GM19468 (cell line): ENCODE measurements around the gene SLC5A3.

Experiments
- ATAC-seq: cut with Tn5 transposase; IDR thresholded peaks from one replicate; pipeline ENCODE4 v1.9.1; 2021; ENCODE audit warnings: mild to moderate bottlenecking, moderate library complexity, moderate number of reproducible peaks; ENCODE audit not compliant: unreplicated experiment; ENCODE audit errors: extremely low read depth

The SLC5A3 gene

DNA sequence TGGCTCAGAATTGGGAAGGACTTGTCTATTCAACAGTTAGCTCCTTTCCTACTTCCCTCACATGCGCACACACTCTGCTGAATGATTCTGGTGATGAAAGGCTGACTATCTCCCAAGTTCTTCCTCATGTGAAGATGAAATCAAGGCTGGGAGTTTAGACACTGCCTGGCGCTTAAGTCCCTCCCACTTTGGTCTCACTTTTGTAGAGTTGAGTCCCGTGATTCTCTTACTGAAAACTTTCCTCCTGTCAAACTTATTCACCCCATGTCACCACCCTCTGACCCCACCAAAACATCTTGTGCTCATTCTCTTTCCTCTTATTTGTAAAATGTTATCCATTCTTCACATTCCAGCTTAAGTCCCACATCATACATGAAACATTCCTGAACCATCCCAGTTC is 8.4 kb upstream of the SLC5A3 start:
- ATAC-seq = no peak

DNA sequence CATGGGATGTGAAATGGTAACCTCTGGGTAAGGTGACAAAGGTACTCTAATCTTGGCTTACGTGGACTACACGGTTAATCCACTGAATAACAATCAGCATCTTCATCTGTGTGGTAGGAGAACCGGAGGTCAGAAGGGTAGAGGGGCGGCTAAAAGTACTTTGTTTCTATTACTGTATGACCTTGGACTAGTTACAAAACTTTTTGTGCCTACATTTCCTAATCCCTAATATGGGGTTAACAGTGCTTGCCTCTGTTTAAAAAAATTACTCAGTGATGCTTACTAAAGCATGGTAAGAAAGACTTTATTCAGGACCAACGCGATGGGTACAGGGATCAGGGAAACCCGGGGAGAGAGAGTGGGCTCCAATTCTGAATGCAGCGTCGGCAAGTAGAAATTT is 1.7 kb upstream of the SLC5A3 start:
- no peak for ATAC-seq

GRCh38 chr21:34072145-34073031 is 990 bp upstream of the SLC5A3 start:
- no peak for ATAC-seq

DNA sequence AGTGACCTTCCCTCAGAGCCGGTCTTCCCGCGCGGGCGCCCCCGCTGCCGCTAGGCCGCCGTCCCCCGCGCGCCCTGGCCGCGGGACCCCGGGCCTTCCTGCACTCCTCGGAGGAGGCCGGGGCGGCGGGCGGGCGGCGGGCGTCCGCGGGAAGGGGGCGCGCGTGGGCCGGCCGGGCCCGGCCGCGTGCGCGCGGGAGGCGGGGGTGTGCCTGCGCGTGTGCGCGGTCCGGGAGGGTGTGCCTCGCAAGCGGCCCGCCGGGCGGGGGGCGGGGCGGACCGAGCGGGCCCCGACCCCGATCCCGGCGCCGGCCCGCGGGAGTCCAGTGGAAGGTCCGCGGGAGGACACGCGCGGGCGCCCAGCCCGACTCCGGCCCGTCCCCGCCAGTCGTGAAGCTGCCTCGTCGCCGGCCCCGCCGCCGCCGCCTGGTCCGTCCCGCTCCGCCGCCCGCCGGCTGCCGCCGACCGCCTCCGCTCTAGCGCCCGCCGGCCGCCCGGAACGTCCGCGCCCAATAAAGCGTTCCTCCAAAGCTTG is 438 bp downstream of the SLC5A3 start:
- peak; percentile 11 for ATAC-seq

DNA sequence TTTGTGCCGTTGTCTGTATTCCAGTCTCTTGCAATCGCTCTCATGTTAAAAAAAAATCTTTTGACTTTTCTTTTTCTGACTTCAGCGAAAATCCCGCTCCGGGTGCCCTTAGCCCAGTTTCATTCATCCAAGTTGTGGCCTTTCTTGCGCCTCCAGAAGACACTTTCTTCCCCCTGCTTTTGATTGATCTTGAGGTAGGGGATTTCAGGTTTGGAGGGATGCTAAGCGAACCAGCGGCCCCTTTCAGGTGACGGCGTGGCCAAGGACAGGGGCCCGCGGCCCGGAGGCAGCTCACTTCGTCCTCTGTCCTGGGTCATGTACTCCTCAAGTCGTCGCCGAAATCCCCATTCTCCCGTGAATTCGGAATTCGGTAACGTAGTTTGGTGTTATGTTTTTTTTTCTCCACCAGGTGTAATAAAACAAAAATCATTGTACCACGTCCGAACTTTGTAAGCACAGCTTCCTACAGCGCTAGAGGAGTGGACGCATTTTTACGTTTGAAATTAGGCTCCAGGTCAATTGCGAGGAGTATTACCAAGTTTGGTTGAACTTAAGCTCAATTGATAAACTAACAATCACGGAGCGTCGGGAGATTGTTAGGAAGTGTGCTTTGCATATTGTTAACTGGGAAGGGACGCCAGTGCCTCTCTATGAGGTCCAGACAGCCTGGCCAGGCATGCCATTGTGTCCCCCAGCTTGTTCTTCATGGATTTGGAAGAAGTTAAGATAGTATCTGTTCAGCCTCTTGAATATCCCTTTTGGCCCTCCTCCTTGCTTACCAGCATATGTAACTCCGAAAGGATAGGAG is 1.1 kb downstream of the SLC5A3 start:
- ATAC-seq = no peak

GRCh38 chr21:34075091-34075425 is 1.7 kb downstream of the SLC5A3 start:
- ATAC-seq = no peak

GRCh38 chr21:34075760-34076660 is 2.6 kb downstream of the SLC5A3 start:
- no peak for ATAC-seq

DNA sequence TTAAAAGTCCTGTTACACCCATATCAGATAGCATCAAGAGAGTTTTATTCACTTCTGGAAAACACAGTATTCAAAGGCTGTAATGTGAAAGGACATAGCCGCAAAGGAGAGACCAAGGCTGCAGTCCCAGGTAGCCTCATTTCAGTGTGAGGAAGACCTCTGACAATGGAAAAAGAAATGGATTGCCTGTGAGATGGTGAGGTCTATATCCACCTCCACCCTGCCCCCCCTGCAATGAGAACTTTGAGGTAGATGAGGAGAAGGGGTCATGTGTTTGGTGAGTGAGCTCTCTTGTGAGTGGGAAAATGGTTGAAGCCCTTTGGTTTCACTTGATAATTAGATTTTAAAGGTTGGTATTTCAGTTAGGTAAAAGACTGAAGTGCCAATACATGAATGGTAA is 3.5 kb downstream of the SLC5A3 start:
- no peak for ATAC-seq

DNA sequence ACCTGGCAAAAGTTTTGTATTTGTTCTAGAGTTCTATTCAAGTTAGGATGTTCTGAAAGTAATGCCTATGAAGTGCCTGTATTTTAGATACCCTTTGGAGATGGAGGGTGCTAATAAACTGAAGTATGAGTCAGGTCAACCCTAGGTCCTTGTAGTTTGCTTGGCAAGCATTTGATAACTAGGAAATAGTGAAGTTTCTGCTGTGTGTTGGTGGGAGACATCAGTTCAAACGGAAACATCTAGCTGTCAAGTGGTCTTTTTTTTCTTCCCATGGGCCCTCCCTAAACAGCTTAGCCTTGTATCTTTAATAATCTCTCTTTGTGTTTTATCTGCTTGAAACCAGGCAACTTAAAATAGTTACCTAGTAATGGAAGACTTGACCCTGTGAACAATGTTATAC is 4.5 kb downstream of the SLC5A3 start:
- no peak for ATAC-seq

DNA sequence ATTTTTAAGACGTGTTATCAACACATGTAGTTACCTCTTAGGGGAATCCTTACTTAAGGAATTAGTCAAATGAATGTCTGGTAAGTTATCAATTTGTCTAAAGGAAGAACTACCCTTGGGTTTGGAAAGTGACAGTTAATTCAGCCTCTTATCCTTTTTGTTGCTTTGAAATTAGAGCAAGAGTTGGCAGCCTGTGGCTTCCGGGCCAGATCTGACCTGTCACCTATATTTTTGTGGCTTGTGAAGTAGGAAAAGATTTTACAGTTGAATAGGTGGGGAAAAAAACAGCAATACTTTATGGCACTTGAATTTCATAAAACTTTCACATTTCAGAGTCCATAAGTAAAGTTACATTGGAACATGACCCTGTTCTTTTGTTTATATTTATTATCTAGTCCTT is 5.5 kb downstream of the SLC5A3 start:
- no peak for ATAC-seq

DNA sequence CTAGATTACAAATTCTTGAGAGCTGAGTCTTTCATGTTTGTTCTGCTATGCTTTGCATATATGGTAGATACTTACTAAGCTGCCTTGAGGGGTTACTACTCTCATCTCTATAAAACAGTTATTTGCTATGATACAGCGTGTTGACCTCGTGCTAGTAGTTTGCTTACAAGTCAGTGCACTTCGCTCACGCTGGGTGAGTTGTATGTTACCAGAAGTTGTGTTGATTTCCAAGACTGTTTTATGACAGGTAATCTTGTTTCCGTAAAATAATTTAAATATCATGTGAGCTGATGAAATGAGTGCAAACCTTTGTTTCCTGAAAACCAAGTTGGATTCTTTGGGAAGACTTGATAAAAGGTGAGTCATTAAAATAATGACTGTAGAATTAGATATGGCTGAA is 7.3 kb downstream of the SLC5A3 start:
- no peak for ATAC-seq

DNA sequence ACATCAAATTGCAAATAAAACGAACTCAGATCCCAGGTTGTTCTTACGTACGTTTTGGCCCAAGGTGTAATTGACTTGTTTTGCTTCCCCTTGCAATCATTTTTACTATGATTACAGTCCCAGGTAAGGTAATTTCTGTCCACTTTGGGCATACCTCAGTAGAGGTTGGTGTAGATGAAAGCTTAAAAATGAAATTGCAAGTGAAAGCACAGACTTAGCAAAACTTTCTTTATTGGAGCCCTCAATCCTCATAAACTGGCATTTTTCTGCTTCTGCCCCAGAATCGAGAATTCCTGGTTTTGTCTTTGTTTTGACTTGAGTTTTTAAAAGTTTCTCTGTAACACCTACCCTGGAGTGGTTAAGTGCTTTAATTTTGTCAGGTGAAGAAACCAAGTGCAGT is 9.4 kb downstream of the SLC5A3 start:
- ATAC-seq = no peak

GRCh38 chr21:34083357-34083756 is 10.0 kb downstream of the SLC5A3 start:
- no peak for ATAC-seq

GRCh38 chr21:34085129-34085528 is 11.8 kb downstream of the SLC5A3 start:
- ATAC-seq = no peak

DNA sequence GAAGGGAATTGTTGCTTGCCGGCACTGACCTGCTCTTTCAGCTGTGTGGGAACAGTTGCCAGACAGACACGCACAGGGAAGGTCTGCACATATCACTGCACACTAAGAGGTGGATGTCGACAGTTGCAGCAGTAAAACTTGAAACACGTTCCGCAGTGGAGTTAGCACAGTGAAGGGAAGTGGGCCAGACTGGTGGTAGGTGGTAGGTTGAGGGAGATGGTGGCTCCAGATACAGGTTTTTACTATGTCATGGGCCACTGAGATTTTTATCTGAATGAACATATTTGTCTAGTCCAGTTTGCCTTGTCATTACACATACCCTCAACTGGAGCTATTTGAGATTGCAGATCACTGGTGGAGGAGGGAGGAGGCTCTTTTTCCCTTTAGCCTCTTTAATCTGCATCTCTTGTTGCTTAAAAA is 13.5 kb downstream of the SLC5A3 start:
- ATAC-seq = no peak

GRCh38 chr21:34088752-34089151 is 15.4 kb downstream of the SLC5A3 start:
- no peak for ATAC-seq

DNA sequence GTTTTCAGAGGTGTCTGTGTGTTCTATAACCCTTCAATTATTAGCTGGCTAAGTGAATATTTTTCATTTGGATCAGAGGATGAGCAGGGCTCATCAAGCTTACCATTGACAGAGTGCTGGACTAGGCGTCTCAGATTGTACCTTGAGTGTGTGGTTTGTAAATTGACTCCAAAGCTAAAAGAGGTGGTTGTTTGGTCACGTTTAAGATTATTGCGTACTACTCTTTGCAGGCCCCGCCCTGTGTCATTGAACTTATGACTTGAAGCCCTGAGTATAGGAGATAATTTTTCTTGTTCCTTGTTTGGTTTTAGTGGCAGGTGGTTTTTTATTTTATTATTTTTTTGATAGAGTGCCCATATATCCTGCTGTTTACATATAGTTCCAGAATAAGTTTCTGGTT is 17.7 kb downstream of the SLC5A3 start:
- ATAC-seq = no peak

GRCh38 chr21:34091607-34092006 is 18.2 kb downstream of the SLC5A3 start:
- no peak for ATAC-seq

DNA sequence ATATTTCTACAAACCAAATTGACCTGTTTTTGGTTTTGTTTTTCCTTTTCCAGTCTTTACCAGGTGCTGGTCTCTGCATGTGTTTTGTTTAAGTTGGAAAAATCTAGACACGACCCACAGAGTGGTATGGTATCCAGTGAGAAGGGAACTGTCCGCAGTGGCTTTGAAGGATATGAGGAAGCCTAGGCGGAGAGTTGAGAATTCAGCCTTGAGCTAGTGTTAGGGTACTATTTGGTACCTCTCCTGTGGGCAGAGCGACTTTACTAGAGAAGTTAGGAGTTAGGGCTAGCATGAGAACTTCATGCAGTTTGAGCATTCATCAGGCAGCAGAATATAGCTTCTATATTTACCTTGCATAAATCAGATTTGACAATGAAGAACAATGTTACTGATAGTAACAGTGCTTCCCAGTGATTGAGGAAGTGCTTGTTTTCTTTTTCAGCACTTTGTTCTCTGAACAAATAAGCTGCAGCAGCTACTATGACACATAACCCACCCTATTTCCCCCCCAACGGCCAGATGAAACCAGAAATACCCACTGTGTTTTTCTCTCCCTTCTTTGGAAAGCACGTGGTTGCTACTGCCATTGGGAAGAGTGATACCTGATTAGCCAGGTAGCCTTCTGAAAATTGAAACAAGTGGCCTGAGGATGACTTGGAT is 19.0 kb downstream of the SLC5A3 start:
- ATAC-seq = no peak

- no peak for ATAC-seq
Observed at GRCh38 chr21:34093083-34093482, 19.7 kb downstream of the SLC5A3 start.
